SK-N-SH treated with all-trans-retinoic acid at 6 μM for 48 hours (cell line): Measurements from ENCODE around the gene TAS2R14.

Experiments used
- ATAC-seq: fragments of 200-7000 bp; cut with Tn5 transposase; 3 replicates; pipeline ENCODE4 v1.9.1; 2020; ENCODE audit warnings: mild to moderate bottlenecking, moderate library complexity
- BACH2 ChIP-seq: fragments of 250-450 bp; sonication (Bioruptor Pico); IDR thresholded peaks from 2 replicates; pipeline ENCODE4 v1.9.0; 2021; ENCODE audit warnings: mild to moderate bottlenecking, borderline replicate concordance
- CSDC2 ChIP-seq: fragments of 250-450 bp; sonication (Bioruptor Pico); IDR thresholded peaks from 2 replicates; pipeline ENCODE4 v1.5.0; 2020; ENCODE audit warnings: mild to moderate bottlenecking, moderate library complexity
- ESRRG ChIP-seq: fragments of 250-450 bp; sonication (Bioruptor Pico); IDR thresholded peaks from 2 replicates; pipeline ENCODE4 v1.6.1; 2021; ENCODE audit warnings: mild to moderate bottlenecking
- GLIS3 ChIP-seq: fragments of 250-450 bp; sonication (Bioruptor Pico); IDR thresholded peaks from 2 replicates; pipeline ENCODE4 v1.5.0; 2020; ENCODE audit warnings: mild to moderate bottlenecking, moderate library complexity
- ISL1 ChIP-seq: fragments of 250-450 bp; sonication (Bioruptor Pico); IDR thresholded peaks from 2 replicates; pipeline ENCODE4 v2.1.2; 2022; ENCODE audit warnings: mild to moderate bottlenecking, moderate library complexity
- OSR1 ChIP-seq: fragments of 250-450 bp; sonication (Bioruptor Pico); IDR thresholded peaks from 2 replicates; pipeline ENCODE4 v1.8.0; 2022; ENCODE audit warnings: moderate library complexity, mild to moderate bottlenecking, inconsistent platforms
- PPARA ChIP-seq: fragments of 250-450 bp; sonication (Bioruptor Pico); IDR thresholded peaks from 2 replicates; pipeline ENCODE4 v1.5.0; 2020; ENCODE audit warnings: mild to moderate bottlenecking, borderline replicate concordance
- RARB ChIP-seq: fragments of 250-450 bp; sonication (Bioruptor Pico); IDR thresholded peaks from 2 replicates; pipeline ENCODE4 v1.8.0; 2021; ENCODE audit warnings: mild to moderate bottlenecking, moderate library complexity
- SNAI2 ChIP-seq: fragments of 250-450 bp; sonication (Bioruptor Pico); IDR thresholded peaks from 2 replicates; pipeline ENCODE4 v1.5.0; 2020; ENCODE audit warnings: mild to moderate bottlenecking, moderate library complexity
- TCF4 ChIP-seq: fragments of 250-450 bp; sonication (Bioruptor Pico); IDR thresholded peaks from 2 replicates; pipeline ENCODE4 v1.8.0; 2021; ENCODE audit warnings: mild to moderate bottlenecking, moderate library complexity, borderline replicate concordance
- TOX ChIP-seq: fragments of 250-450 bp; sonication (Bioruptor Pico); IDR thresholded peaks from 2 replicates; pipeline ENCODE4 v1.8.0; 2021; ENCODE audit warnings: mild to moderate bottlenecking, moderate library complexity, borderline replicate concordance
- ZC3H10 ChIP-seq: fragments of 250-450 bp; sonication (Bioruptor Pico); IDR thresholded peaks from 2 replicates; pipeline ENCODE4 v1.5.1; 2021; ENCODE audit warnings: mild to moderate bottlenecking, moderate library complexity
- ZFP3 ChIP-seq: fragments of 250-450 bp; sonication (Bioruptor Pico); IDR thresholded peaks from 2 replicates; pipeline ENCODE4 v1.5.0; 2020; ENCODE audit warnings: mild to moderate bottlenecking, moderate library complexity
- ZFP30 ChIP-seq: fragments of 450-650 bp; formaldehyde crosslinking; IDR thresholded peaks from 2 replicates; pipeline ENCODE4 v1.5.0; 2022; ENCODE audit warnings: mild to moderate bottlenecking, moderate library complexity
- ZNF70 ChIP-seq: fragments of 450-650 bp; formaldehyde crosslinking; IDR thresholded peaks from 2 replicates; pipeline ENCODE4 v1.5.0; 2020; ENCODE audit warnings: mild to moderate bottlenecking, moderate library complexity
- ZNF8 ChIP-seq: fragments of 450-650 bp; formaldehyde crosslinking; IDR thresholded peaks from 2 replicates; pipeline ENCODE4 v1.5.0; 2020; ENCODE audit warnings: mild to moderate bottlenecking, moderate library complexity
- TF ChIP-seq, protein P1 (sequence below): fragments of 250-450 bp; sonication (Bioruptor Pico); IDR thresholded peaks from 2 replicates; pipeline ENCODE4 v1.8.0; 2021; ENCODE audit warnings: low read depth, mild to moderate bottlenecking, moderate library complexity, borderline replicate concordance
- TF ChIP-seq, protein P2 (sequence below): fragments of 250-450 bp; sonication (Bioruptor Pico); IDR thresholded peaks from 2 replicates; pipeline ENCODE4 v1.5.0; 2020; ENCODE audit warnings: mild to moderate bottlenecking, moderate library complexity
- TF ChIP-seq, protein P3 (sequence below): fragments of 250-450 bp; sonication (Bioruptor Pico); IDR thresholded peaks from 2 replicates; pipeline ENCODE4 v1.5.1; 2020; ENCODE audit warnings: low read depth, mild to moderate bottlenecking, moderate library complexity
- TF ChIP-seq, protein P4 (sequence below): fragments of 250-450 bp; sonication (Bioruptor Pico); IDR thresholded peaks from 2 replicates; pipeline ENCODE4 v1.8.0; 2020; ENCODE audit warnings: mild to moderate bottlenecking, moderate library complexity, borderline replicate concordance
- TF ChIP-seq, protein P5 (sequence below): fragments of 250-450 bp; sonication (Bioruptor Pico); IDR thresholded peaks from 2 replicates; pipeline ENCODE4 v1.5.1; 2021; ENCODE audit warnings: mild to moderate bottlenecking, moderate library complexity

TAS2R14 gene

DNA sequence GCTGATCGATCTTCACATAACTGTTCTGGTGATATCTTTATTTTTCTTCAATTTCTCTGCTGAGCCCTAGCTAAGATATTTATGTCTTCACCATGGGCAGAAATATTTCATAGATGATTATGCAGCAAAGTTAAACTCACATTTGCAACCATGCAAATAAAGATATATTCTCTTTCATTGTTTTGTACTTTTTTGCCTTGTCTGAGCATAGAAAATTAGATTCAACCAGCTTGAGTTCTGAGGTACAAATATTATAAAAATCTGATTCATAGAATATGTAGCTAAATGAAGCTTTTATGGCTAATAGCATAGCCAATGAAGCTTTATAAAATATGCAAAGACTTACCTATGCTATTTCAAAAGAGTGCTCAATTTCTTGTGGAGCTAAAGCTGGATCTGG, 29.6 kb downstream of the TAS2R14 start, which contains the start of gene TAS2R13 (continued):
- TF ChIP-seq, protein P1, sequence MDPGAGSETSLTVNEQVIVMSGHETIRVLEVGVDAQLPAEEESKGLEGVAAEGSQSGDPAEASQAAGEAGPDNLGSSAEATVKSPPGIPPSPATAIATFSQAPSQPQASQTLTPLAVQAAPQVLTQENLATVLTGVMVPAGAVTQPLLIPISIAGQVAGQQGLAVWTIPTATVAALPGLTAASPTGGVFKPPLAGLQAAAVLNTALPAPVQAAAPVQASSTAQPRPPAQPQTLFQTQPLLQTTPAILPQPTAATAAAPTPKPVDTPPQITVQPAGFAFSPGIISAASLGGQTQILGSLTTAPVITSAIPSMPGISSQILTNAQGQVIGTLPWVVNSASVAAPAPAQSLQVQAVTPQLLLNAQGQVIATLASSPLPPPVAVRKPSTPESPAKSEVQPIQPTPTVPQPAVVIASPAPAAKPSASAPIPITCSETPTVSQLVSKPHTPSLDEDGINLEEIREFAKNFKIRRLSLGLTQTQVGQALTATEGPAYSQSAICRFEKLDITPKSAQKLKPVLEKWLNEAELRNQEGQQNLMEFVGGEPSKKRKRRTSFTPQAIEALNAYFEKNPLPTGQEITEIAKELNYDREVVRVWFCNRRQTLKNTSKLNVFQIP (CRISPR knock-in tag): no peak
- TF ChIP-seq GLIS3 (CRISPR knock-in tag) (no peak), ZFP30 (CRISPR knock-in tag) (no peak)
- TF ChIP-seq, protein P2, sequence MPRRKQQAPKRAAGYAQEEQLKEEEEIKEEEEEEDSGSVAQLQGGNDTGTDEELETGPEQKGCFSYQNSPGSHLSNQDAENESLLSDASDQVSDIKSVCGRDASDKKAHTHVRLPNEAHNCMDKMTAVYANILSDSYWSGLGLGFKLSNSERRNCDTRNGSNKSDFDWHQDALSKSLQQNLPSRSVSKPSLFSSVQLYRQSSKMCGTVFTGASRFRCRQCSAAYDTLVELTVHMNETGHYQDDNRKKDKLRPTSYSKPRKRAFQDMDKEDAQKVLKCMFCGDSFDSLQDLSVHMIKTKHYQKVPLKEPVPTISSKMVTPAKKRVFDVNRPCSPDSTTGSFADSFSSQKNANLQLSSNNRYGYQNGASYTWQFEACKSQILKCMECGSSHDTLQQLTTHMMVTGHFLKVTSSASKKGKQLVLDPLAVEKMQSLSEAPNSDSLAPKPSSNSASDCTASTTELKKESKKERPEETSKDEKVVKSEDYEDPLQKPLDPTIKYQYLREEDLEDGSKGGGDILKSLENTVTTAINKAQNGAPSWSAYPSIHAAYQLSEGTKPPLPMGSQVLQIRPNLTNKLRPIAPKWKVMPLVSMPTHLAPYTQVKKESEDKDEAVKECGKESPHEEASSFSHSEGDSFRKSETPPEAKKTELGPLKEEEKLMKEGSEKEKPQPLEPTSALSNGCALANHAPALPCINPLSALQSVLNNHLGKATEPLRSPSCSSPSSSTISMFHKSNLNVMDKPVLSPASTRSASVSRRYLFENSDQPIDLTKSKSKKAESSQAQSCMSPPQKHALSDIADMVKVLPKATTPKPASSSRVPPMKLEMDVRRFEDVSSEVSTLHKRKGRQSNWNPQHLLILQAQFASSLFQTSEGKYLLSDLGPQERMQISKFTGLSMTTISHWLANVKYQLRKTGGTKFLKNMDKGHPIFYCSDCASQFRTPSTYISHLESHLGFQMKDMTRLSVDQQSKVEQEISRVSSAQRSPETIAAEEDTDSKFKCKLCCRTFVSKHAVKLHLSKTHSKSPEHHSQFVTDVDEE (CRISPR knock-in tag): no peak

DNA sequence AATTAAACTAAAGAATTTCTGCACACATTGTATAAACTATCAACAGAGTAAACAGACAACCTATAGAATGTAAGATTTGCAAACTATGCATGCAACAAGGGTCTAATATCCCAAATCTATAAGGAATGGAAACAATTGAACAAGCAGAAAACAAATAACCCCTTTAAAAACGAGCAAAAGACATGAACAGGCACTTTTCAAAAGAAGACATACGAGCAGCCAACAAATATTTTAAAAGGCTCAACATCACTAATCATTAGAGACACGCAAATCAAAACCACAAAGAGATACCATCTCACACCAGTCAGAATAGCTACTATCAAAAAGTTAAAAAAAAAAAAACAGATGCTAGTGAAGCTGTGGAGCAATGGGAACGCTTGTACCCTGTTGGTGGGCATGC, 34.4 kb downstream of the TAS2R14 start:
- no peak for TF ChIP-seq ZC3H10 (CRISPR knock-in tag)
- no peak for TF ChIP-seq BACH2 (CRISPR knock-in tag)
- no peak for TF ChIP-seq GLIS3 (CRISPR knock-in tag)
- TF ChIP-seq ZFP3 (CRISPR knock-in tag): no peak
- TF ChIP-seq, protein P1 (CRISPR knock-in tag): no peak
- TF ChIP-seq OSR1: no peak
- no peak for TF ChIP-seq RARB (CRISPR knock-in tag)
- TF ChIP-seq ZNF8 (CRISPR knock-in tag): no peak
- TF ChIP-seq, protein P2 (CRISPR knock-in tag): no peak
- TF ChIP-seq ESRRG: no peak
- TF ChIP-seq, protein P3, sequence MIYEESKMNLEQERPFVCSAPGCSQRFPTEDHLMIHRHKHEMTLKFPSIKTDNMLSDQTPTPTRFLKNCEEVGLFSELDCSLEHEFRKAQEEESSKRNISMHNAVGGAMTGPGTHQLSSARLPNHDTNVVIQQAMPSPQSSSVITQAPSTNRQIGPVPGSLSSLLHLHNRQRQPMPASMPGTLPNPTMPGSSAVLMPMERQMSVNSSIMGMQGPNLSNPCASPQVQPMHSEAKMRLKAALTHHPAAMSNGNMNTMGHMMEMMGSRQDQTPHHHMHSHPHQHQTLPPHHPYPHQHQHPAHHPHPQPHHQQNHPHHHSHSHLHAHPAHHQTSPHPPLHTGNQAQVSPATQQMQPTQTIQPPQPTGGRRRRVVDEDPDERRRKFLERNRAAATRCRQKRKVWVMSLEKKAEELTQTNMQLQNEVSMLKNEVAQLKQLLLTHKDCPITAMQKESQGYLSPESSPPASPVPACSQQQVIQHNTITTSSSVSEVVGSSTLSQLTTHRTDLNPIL: no peak
- TF ChIP-seq, protein P4, sequence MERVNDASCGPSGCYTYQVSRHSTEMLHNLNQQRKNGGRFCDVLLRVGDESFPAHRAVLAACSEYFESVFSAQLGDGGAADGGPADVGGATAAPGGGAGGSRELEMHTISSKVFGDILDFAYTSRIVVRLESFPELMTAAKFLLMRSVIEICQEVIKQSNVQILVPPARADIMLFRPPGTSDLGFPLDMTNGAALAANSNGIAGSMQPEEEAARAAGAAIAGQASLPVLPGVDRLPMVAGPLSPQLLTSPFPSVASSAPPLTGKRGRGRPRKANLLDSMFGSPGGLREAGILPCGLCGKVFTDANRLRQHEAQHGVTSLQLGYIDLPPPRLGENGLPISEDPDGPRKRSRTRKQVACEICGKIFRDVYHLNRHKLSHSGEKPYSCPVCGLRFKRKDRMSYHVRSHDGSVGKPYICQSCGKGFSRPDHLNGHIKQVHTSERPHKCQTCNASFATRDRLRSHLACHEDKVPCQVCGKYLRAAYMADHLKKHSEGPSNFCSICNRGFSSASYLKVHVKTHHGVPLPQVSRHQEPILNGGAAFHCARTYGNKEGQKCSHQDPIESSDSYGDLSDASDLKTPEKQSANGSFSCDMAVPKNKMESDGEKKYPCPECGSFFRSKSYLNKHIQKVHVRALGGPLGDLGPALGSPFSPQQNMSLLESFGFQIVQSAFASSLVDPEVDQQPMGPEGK (CRISPR knock-in tag): no peak
- TF ChIP-seq ISL1: no peak
- no peak for TF ChIP-seq TOX (CRISPR knock-in tag)
- TF ChIP-seq SNAI2 (CRISPR knock-in tag): no peak
- TF ChIP-seq CSDC2 (CRISPR knock-in tag): no peak
- TF ChIP-seq, protein P5, sequence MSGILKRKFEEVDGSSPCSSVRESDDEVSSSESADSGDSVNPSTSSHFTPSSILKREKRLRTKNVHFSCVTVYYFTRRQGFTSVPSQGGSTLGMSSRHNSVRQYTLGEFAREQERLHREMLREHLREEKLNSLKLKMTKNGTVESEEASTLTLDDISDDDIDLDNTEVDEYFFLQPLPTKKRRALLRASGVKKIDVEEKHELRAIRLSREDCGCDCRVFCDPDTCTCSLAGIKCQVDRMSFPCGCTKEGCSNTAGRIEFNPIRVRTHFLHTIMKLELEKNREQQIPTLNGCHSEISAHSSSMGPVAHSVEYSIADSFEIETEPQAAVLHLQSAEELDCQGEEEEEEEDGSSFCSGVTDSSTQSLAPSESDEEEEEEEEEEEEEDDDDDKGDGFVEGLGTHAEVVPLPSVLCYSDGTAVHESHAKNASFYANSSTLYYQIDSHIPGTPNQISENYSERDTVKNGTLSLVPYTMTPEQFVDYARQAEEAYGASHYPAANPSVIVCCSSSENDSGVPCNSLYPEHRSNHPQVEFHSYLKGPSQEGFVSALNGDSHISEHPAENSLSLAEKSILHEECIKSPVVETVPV (CRISPR knock-in tag): no peak
- TF ChIP-seq ZNF70 (CRISPR knock-in tag): no peak
- no peak for TF ChIP-seq PPARA (CRISPR knock-in tag)
- no peak for TF ChIP-seq TCF4 (CRISPR knock-in tag)
- ATAC-seq: no peak
